ENCODE results near the gene NEK1. TPM values are rescaled to one million over a fixed set of nuclear protein-coding genes. Genes with fewer than 3 reads are reported as not detected.

The NEK1 gene
- total RNA-seq, 1 experiment from 2014 or later = 12.3 TPM

DNA sequence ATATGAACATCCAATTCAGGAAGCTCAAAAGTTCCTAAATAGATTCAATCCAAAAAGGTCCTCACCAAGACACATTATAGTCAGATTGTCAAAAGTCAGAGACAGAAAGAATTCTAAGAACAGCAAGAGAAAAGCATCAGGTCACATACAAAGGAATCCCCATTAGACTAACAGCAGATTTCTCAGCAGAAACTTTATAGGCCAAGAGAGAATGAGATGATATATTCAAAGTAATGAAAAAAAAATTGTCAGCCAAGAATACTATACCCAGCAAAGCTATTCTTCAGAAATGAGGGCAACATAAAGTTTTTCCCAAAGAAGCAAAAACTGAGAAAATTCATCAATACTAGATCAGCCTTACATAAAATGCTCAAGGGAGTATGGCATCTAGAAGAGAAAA lies 235.0 kb downstream of the NEK1 start:
- Histone ChIP-seq H3K79me2 (ENCODE audit: insufficient read depth, low read length) (no peaks in the 10 kb centered on the region), H3K9me3 (ENCODE audit: control insufficient read depth, low read depth, low read length) (no peaks in the 10 kb centered on the region), H3K79me1 (ENCODE audit: insufficient read depth, low read depth, low read length, poor library complexity, severe bottlenecking) (no peaks in the 10 kb centered on the region)

More for the DNA sequence above, 235.0 kb downstream of the NEK1 start:
- no peak overlapping the region for H2AFZ ChIP-seq (ENCODE audit: low read length)
- H3K4me1 ChIP-seq (ENCODE audit: insufficient read depth, low read length) = no peaks in the 10 kb centered on the region
- H3K56ac ChIP-seq (ENCODE audit: insufficient read length, low read depth, low read length) = no peak overlapping the region
- Mint-ChIP-seq H3K4me1 (peaks cover 0 to 3% of the 10 kb centered on the region in 2 experiments; a peak in 1 of 4 replicates), H3K4me3 (no peak overlapping the region), H3K9me3 (peaks cover 30 to 34% of the 10 kb centered on the region in 2 experiments), H3K36me3 (ENCODE audit: insufficient read depth in 1 of 3, low read depth in 3 of 3) (peaks cover 4 to 25% (median 7%) of the 10 kb centered on the region in 3 experiments; a peak in 6 of 7 replicates), H3K27ac (no peak overlapping the region), H3K27me3 (ENCODE audit: low read depth) (no peaks in the 10 kb centered on the region; the same call in 1 of the 2 replicates)
- H3K23ac ChIP-seq (ENCODE audit: insufficient read length, low read depth, low read length) = no peak overlapping the region
- H4K20me1 ChIP-seq (ENCODE audit: control insufficient read depth, insufficient read depth, insufficient read length) = no peaks in the 10 kb centered on the region
- TF ChIP-seq, protein P1, sequence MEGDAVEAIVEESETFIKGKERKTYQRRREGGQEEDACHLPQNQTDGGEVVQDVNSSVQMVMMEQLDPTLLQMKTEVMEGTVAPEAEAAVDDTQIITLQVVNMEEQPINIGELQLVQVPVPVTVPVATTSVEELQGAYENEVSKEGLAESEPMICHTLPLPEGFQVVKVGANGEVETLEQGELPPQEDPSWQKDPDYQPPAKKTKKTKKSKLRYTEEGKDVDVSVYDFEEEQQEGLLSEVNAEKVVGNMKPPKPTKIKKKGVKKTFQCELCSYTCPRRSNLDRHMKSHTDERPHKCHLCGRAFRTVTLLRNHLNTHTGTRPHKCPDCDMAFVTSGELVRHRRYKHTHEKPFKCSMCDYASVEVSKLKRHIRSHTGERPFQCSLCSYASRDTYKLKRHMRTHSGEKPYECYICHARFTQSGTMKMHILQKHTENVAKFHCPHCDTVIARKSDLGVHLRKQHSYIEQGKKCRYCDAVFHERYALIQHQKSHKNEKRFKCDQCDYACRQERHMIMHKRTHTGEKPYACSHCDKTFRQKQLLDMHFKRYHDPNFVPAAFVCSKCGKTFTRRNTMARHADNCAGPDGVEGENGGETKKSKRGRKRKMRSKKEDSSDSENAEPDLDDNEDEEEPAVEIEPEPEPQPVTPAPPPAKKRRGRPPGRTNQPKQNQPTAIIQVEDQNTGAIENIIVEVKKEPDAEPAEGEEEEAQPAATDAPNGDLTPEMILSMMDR (conservative IDR thresholded peaks at IDR 0.05) = no peak
- no peak overlapping the region for H2BK20ac ChIP-seq (ENCODE audit: low read depth, low read length, poor library complexity, severe bottlenecking)
- no peaks in the 10 kb centered on the region for H3K23me2 ChIP-seq (ENCODE audit: insufficient read length, low read depth, low read length, poor library complexity, severe bottlenecking)
- H3K27me3 ChIP-seq (ENCODE audit: insufficient read depth, low read length) = no peaks in the 10 kb centered on the region
- no peak for DNase-seq
- H2BK5ac ChIP-seq (ENCODE audit: insufficient read length, low read length) = no peak overlapping the region
- H3K18ac ChIP-seq (ENCODE audit: insufficient read length, low read depth, low read length) = no peak overlapping the region
- H3K27ac ChIP-seq (ENCODE audit: insufficient read length, low read depth, low read length) = no peak overlapping the region
- H3K4me2 ChIP-seq (ENCODE audit: insufficient read depth, insufficient read length, low read length) = no peak overlapping the region
- H2AK5ac ChIP-seq (ENCODE audit: insufficient read length, low read length) = no peak overlapping the region
- no peak overlapping the region for H4K5ac ChIP-seq (ENCODE audit: insufficient read length, low read depth, low read length)
- no peak overlapping the region for H2BK120ac ChIP-seq (ENCODE audit: low read depth, low read length, poor library complexity, severe bottlenecking)
- no peak overlapping the region for H2BK15ac ChIP-seq (ENCODE audit: low read depth, low read length)
- no peak overlapping the region for H3K9ac ChIP-seq (ENCODE audit: extremely low read depth, insufficient read length, low read length)
- no peak overlapping the region for H4K91ac ChIP-seq (ENCODE audit: insufficient read length, low read depth, low read length)
- H2BK12ac ChIP-seq (ENCODE audit: insufficient read length, low read depth, low read length) = no peak overlapping the region
- H3K14ac ChIP-seq (ENCODE audit: insufficient read depth, low read length) = no peak overlapping the region
- no peak overlapping the region for H3T11ph ChIP-seq (ENCODE audit: low read length)
- H4K8ac ChIP-seq (replicated peaks; ENCODE audit: insufficient read length, low read depth, low read length) = no peak overlapping the region
- no peak overlapping the region for H3K4ac ChIP-seq (ENCODE audit: low read depth, low read length)

All from H9 (cell line).